H9 (cell line): ENCODE measurements around the gene LRRC8A. TPM values are rescaled to one million over a fixed set of nuclear protein-coding genes. Genes with fewer than 3 reads are reported as not detected.

Source experiments
- DNase-seq: peaks from one replicate; pipeline ENCODE4 v3.0.0-alpha.2; 2017
- H2AFZ ChIP-seq: one replicate; pipeline ENCODE4 v1.6.1; 2013; ENCODE audit warnings: mild to moderate bottlenecking, low read length, control low read depth, moderate library complexity
- H2AK5ac ChIP-seq: 2 replicates; pipeline ENCODE4 v1.6.1; 2013; ENCODE audit warnings: low read length, control low read depth, mixed read lengths; ENCODE audit not compliant: insufficient read length
- H2BK120ac ChIP-seq: one replicate; pipeline ENCODE4 v1.6.1; 2013; ENCODE audit warnings: low read depth, mild to moderate bottlenecking, low read length, control low read depth, inconsistent platforms; ENCODE audit not compliant: poor library complexity, severe bottlenecking
- H2BK12ac ChIP-seq: 2 replicates; pipeline ENCODE4 v1.6.1; 2013; ENCODE audit warnings: low read length, control low read depth, mixed read lengths, low read depth; ENCODE audit not compliant: insufficient read length
- H2BK15ac ChIP-seq: 2 replicates; pipeline ENCODE4 v1.6.1; 2013; ENCODE audit warnings: low read depth, low read length, control low read depth
- H2BK20ac ChIP-seq: one replicate; pipeline ENCODE4 v1.6.1; 2013; ENCODE audit warnings: low read depth, mild to moderate bottlenecking, low read length, control low read depth, inconsistent platforms; ENCODE audit not compliant: poor library complexity, severe bottlenecking
- H2BK5ac ChIP-seq: 2 replicates; pipeline ENCODE4 v1.6.1; 2013; ENCODE audit warnings: low read length, control low read depth, mixed read lengths; ENCODE audit not compliant: insufficient read length
- H3K14ac ChIP-seq: 2 replicates; pipeline ENCODE4 v1.6.1; 2013; ENCODE audit warnings: low read length, control low read depth; ENCODE audit not compliant: insufficient read depth
- H3K18ac ChIP-seq: 2 replicates; pipeline ENCODE4 v1.6.1; 2013; ENCODE audit warnings: low read depth, mild to moderate bottlenecking, mixed read lengths, low read length, control low read depth; ENCODE audit not compliant: insufficient read length
- H3K23ac ChIP-seq: 2 replicates; pipeline ENCODE4 v1.6.1; 2013; ENCODE audit warnings: low read length, control low read depth, mixed read lengths, low read depth; ENCODE audit not compliant: insufficient read length
- H3K23me2 ChIP-seq: 2 replicates; pipeline ENCODE4 v1.6.1; 2013; ENCODE audit warnings: low read depth, mild to moderate bottlenecking, mixed read lengths, low read length, control low read depth; ENCODE audit not compliant: insufficient read length, poor library complexity, severe bottlenecking
- H3K27ac ChIP-seq: 2 replicates; pipeline ENCODE4 v1.5.1; 2013; ENCODE audit warnings: low read length, control low read depth, mixed read lengths, low read depth; ENCODE audit not compliant: insufficient read length
- H3K27me3 ChIP-seq: 2 replicates; pipeline ENCODE4 v1.6.1; 2013; ENCODE audit warnings: low read length, control low read depth, inconsistent platforms; ENCODE audit not compliant: insufficient read depth
- H3K4ac ChIP-seq: 2 replicates; pipeline ENCODE4 v1.6.1; 2013; ENCODE audit warnings: low read depth, mild to moderate bottlenecking, control low read depth, inconsistent platforms, low read length, moderate library complexity
- H3K4me1 ChIP-seq: 2 replicates; pipeline ENCODE4 v1.6.1; 2013; ENCODE audit warnings: low read length, control low read depth, inconsistent platforms; ENCODE audit not compliant: insufficient read depth
- H3K4me2 ChIP-seq: 2 replicates; pipeline ENCODE4 v1.6.1; 2013; ENCODE audit warnings: low read length, control low read depth, mixed read lengths; ENCODE audit not compliant: insufficient read length, insufficient read depth
- H3K56ac ChIP-seq: 2 replicates; pipeline ENCODE4 v1.6.1; 2013; ENCODE audit warnings: low read depth, mild to moderate bottlenecking, mixed read lengths, low read length, control low read depth; ENCODE audit not compliant: insufficient read length
- H3K79me1 ChIP-seq: 2 replicates; pipeline ENCODE4 v1.6.1; 2013; ENCODE audit warnings: low read depth, mild to moderate bottlenecking, moderate library complexity, low read length, control low read depth, inconsistent platforms; ENCODE audit not compliant: insufficient read depth, poor library complexity, severe bottlenecking
- H3K79me2 ChIP-seq: 2 replicates; pipeline ENCODE4 v1.6.1; 2013; ENCODE audit warnings: low read length, control low read depth, inconsistent platforms; ENCODE audit not compliant: insufficient read depth
- H3K9ac ChIP-seq: 2 replicates; pipeline ENCODE4 v1.6.1; 2013; ENCODE audit warnings: low read length, control low read depth, mixed read lengths; ENCODE audit not compliant: insufficient read length; ENCODE audit errors: extremely low read depth
- H3K9me3 ChIP-seq: one replicate; pipeline ENCODE4 v1.6.1; 2013; ENCODE audit warnings: low read depth, low read length, inconsistent platforms; ENCODE audit not compliant: control insufficient read depth
- H3T11ph ChIP-seq: one replicate; pipeline ENCODE4 v1.6.1; 2013; ENCODE audit warnings: mild to moderate bottlenecking, low read length, control low read depth, inconsistent platforms
- H4K20me1 ChIP-seq: one replicate; pipeline ENCODE4 v1.6.1; 2013; ENCODE audit not compliant: control insufficient read depth, insufficient read length, insufficient read depth
- H4K5ac ChIP-seq: 2 replicates; pipeline ENCODE4 v1.6.1; 2013; ENCODE audit warnings: low read depth, mild to moderate bottlenecking, mixed read lengths, low read length, control low read depth; ENCODE audit not compliant: insufficient read length
- H4K8ac ChIP-seq: replicated peaks from 2 replicates; pipeline ENCODE4 v1.6.1; 2013; ENCODE audit warnings: low read length, control low read depth, mixed read lengths, low read depth; ENCODE audit not compliant: insufficient read length
- H4K91ac ChIP-seq: 2 replicates; pipeline ENCODE4 v1.6.1; 2013; ENCODE audit warnings: low read depth, mild to moderate bottlenecking, moderate library complexity, mixed read lengths, low read length, control low read depth; ENCODE audit not compliant: insufficient read length
- H3K27ac Mint-ChIP-seq, 3 experiments: 2 replicates in 2 of 3; 3 replicates in 1 of 3; pipeline ENCODE4 v1.8.0; 2020 to 2021; ENCODE audit warnings: mixed read lengths in 3 of 3, mild to moderate bottlenecking in 1 of 3, moderate library complexity in 1 of 3
- H3K27me3 Mint-ChIP-seq: 2 replicates; pipeline ENCODE4 v1.8.0; 2021; ENCODE audit warnings: low read depth, mild to moderate bottlenecking, moderate library complexity, mixed read lengths
- H3K36me3 Mint-ChIP-seq, 3 experiments: 2 replicates in 2 of 3; 3 replicates in 1 of 3; pipeline ENCODE4 v1.8.0; 2020 to 2021; ENCODE audit warnings: low read depth in 3 of 3, mixed read lengths in 3 of 3; ENCODE audit not compliant: insufficient read depth in 1 of 3
- H3K4me1 Mint-ChIP-seq, 2 experiments: 2 replicates each; pipeline ENCODE4 v1.8.0; 2020; ENCODE audit warnings: mixed read lengths in 2 of 2
- H3K4me3 Mint-ChIP-seq, 2 experiments: 2 replicates in 1 of 2; 3 replicates in 1 of 2; pipeline ENCODE4 v1.8.0; 2020 to 2021; ENCODE audit warnings: mild to moderate bottlenecking in 2 of 2, mixed read lengths in 2 of 2, moderate library complexity in 1 of 2
- H3K9me3 Mint-ChIP-seq, 2 experiments: 2 replicates in 1 of 2; 3 replicates in 1 of 2; pipeline ENCODE4 v1.8.0; 2020; ENCODE audit warnings: mild to moderate bottlenecking in 2 of 2, mixed read lengths in 2 of 2, moderate library complexity in 1 of 2
- WGBS: extraction: QIAGEN DNeasy Blood & Tissue Kit; methylation state at CpG from one replicate; pipeline ENCODE4 v1.1.7; 2013; ENCODE audit warnings: missing lambda C conversion rate, low lambda C conversion rate, mixed read lengths; ENCODE audit not compliant: insufficient read length; ENCODE audit errors: extremely low coverage; 5-methylcytosine and 5-hydroxymethylcytosine counted together
- total RNA-seq: library from RNA; stranded (reverse); gene quantifications from 2 replicates; pipeline ENCODE4 v1.2.1, GENCODE V29; 2021
- TF ChIP-seq, protein P1 (sequence below): fragments of 200-600 bp; sonication (generic); conservative IDR thresholded peaks from 3 replicates; pipeline ENCODE4 v1.8.0; 2021; ENCODE audit warnings: antibody characterized with exemption, mild to moderate bottlenecking

The LRRC8A gene
- total RNA-seq, 1 experiment from 2014 or later, result 76.0 TPM

DNA sequence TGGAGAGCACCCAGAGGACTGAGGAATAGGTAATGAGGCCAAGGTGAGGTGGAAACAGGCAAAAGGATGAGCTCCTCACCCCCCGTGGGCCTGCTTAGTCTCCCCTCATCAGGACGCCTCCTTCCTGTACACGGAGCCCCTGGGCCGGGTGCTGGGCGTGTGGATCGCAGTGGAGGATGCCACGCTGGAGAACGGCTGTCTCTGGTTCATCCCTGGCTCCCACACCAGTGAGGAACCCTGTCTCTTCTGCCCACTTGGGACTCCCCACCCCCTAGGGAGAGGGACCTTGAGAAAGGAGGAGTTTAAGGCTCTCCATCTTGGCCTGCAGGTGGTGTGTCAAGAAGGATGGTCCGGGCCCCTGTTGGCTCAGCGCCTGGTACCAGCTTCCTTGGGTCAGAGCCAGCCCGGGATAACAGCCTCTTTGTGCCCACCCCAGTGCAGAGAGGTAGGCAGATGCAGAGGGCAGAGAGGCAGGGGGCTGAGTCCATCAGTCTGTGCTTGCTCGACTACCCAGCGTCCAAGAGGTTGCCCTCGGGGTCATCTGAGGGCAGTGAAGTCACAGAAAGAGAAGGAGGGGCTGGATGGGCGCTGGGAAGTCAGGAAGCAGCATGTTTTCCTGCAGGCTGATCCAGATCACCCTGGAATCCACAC is 58.5 kb downstream of the LRRC8A start:
- Histone ChIP-seq H4K20me1 (no peaks in the 10 kb centered on the region), H3K27me3 (no peaks in the 10 kb centered on the region), H3K79me1 (no peaks in the 10 kb centered on the region), H3K79me2 (no peaks in the 10 kb centered on the region), H2BK12ac (no peak overlapping the region), H3T11ph (no peak overlapping the region), H2BK15ac (no peak overlapping the region), H3K9ac (no peak overlapping the region), H2BK5ac (no peak overlapping the region), H3K9me3 (no peaks in the 10 kb centered on the region), H3K23me2 (no peaks in the 10 kb centered on the region), H3K4me1 (no peaks in the 10 kb centered on the region), H3K4ac (no peak overlapping the region), H3K27ac (no peak overlapping the region), H4K5ac (no peak overlapping the region), H3K14ac (no peak overlapping the region), H4K91ac (no peak overlapping the region), H2BK120ac (no peak overlapping the region), H2BK20ac (no peak overlapping the region), H2AK5ac (no peak overlapping the region), H3K18ac (no peak overlapping the region), H2AFZ (no peak overlapping the region), H4K8ac (no peak overlapping the region), H3K4me2 (no peak overlapping the region), H3K56ac (no peak overlapping the region), H3K23ac (no peak overlapping the region)
- peaks cover 0 to under 1% (median 0%) of the 10 kb centered on the region in 3 experiments; a peak in 2 of 7 replicates for H3K36me3 Mint-ChIP-seq
- H3K9me3 Mint-ChIP-seq, result no peaks in the 10 kb centered on the region
- WGBS, result no CpG with 5 or more reads among the region's 15 CpGs
- H3K27me3 Mint-ChIP-seq, result no peaks in the 10 kb centered on the region; the same call in 1 of the 2 replicates
- H3K27ac Mint-ChIP-seq, result peak overlapping the region in 1 of 3 experiments; percentile 73; a peak in 2 of 7 replicates
- no peaks in the 10 kb centered on the region for H3K4me1 Mint-ChIP-seq
- TF ChIP-seq, protein P1, sequence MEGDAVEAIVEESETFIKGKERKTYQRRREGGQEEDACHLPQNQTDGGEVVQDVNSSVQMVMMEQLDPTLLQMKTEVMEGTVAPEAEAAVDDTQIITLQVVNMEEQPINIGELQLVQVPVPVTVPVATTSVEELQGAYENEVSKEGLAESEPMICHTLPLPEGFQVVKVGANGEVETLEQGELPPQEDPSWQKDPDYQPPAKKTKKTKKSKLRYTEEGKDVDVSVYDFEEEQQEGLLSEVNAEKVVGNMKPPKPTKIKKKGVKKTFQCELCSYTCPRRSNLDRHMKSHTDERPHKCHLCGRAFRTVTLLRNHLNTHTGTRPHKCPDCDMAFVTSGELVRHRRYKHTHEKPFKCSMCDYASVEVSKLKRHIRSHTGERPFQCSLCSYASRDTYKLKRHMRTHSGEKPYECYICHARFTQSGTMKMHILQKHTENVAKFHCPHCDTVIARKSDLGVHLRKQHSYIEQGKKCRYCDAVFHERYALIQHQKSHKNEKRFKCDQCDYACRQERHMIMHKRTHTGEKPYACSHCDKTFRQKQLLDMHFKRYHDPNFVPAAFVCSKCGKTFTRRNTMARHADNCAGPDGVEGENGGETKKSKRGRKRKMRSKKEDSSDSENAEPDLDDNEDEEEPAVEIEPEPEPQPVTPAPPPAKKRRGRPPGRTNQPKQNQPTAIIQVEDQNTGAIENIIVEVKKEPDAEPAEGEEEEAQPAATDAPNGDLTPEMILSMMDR, result no peak
- H3K4me3 Mint-ChIP-seq, result no peak overlapping the region
- DNase-seq, result no peak
